AG09309 (cell line): ENCODE results near the gene SMPDL3A.
"Not testable (repeated sequence)": the region's sequence is repeated elsewhere in the genome, so short reads cannot be mapped to it uniquely, and the experiment has no call there.

ENCODE experiments used
- DNase-seq: peaks from one replicate; pipeline ENCODE4 v3.0.0-alpha.2; 2010; ENCODE audit warnings: low read depth
- H3K4me3 ChIP-seq: 2 replicates; pipeline ENCODE4 v1.5.1; 2011; ENCODE audit warnings: mild to moderate bottlenecking, low read depth, low read length, moderate library complexity; ENCODE audit not compliant: control insufficient read depth
- TF ChIP-seq, protein P1 (sequence below): IDR thresholded peaks from 2 replicates; pipeline ENCODE4 v1.5.1; 2011; ENCODE audit warnings: mild to moderate bottlenecking, low read depth, low read length, inconsistent platforms; ENCODE audit not compliant: insufficient read depth, control insufficient read depth; ENCODE audit errors: missing control alignments

SMPDL3A gene

DNA sequence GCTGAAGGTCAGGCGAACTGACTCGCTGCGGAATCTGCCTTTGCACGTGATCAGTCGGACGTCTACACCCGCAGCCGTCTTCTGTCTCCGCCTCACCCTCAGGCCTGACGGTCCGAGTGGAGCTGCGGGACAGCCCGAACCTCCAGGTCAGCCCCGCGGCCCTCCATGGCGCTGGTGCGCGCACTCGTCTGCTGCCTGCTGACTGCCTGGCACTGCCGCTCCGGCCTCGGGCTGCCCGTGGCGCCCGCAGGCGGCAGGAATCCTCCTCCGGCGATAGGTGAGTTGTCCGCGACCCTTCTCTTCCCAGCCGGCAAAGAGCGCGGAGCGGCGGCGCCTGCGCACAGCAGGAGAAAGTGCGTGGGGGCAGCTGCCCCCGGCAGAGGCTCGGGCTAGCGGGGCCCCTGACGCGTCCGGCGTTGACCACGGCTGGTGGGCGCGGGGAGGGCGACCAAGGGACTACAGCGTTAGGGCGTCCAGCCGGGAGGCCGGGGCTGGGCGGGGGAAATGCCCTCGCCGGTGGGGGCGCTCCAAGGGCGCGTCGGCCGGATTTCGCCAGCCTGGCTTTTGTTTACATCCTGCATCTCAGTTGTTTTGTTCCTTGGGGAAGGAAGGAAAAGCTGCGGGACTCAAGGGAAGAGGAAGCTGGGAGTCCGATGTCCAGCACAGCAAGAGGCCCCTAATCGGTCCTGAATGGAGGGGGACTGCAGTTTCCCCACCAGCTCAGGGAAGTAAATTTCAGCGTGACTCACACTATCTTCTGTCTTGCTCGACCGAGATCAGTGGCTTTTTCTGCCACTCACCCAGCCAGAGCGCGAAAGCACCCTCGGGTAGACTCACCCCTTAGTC lies at the start of gene SMPDL3A:
SMPDL3A (plus strand) TSS at position 77 of the 846 bp plus-strand sequence; CDS start at position 166, 89 bp downstream.
- H3K4me3 ChIP-seq = peak within 1 kb of the TSS; percentile 76
- TF ChIP-seq, protein P1, sequence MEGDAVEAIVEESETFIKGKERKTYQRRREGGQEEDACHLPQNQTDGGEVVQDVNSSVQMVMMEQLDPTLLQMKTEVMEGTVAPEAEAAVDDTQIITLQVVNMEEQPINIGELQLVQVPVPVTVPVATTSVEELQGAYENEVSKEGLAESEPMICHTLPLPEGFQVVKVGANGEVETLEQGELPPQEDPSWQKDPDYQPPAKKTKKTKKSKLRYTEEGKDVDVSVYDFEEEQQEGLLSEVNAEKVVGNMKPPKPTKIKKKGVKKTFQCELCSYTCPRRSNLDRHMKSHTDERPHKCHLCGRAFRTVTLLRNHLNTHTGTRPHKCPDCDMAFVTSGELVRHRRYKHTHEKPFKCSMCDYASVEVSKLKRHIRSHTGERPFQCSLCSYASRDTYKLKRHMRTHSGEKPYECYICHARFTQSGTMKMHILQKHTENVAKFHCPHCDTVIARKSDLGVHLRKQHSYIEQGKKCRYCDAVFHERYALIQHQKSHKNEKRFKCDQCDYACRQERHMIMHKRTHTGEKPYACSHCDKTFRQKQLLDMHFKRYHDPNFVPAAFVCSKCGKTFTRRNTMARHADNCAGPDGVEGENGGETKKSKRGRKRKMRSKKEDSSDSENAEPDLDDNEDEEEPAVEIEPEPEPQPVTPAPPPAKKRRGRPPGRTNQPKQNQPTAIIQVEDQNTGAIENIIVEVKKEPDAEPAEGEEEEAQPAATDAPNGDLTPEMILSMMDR = peak; percentile 45
- DNase-seq = no peak

- TF ChIP-seq, protein P1 = no peak
- no peak for DNase-seq
- no peak overlapping the region for H3K4me3 ChIP-seq
Observed at GRCh38 chr6:122740091-122740490, 49.0 kb upstream of the SMPDL3A start.

DNA sequence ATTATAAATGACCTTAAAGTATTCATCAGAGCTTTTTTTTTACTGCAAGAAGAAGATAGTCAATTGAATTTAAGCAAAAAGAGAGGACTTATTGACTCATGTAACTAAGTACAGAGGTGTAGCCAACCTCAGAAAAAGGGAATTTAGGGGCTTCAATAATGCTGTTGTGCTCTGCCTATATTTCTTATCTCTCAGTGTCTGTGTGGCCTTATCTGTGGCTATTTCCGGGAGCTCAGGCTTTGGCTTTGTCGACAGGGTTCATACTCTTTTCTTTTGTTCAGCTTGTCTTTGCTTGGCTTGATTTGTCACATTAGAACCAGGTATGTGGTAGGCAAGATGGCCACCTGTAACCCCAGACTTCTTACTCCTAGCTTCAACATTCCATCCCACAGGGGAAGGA lies 48.1 kb upstream of the SMPDL3A start:
- TF ChIP-seq, protein P1 = no peak

GRCh38 chr6:122744247-122744646 lies 44.8 kb upstream of the SMPDL3A start:
- H3K4me3 ChIP-seq, DNase-seq: not testable (repeated sequence)
- TF ChIP-seq, protein P1 = peak; percentile 52

More for the DNA sequence above, 48.1 kb upstream of the SMPDL3A start:
- no peak overlapping the region for H3K4me3 ChIP-seq
- no peak for DNase-seq

DNA sequence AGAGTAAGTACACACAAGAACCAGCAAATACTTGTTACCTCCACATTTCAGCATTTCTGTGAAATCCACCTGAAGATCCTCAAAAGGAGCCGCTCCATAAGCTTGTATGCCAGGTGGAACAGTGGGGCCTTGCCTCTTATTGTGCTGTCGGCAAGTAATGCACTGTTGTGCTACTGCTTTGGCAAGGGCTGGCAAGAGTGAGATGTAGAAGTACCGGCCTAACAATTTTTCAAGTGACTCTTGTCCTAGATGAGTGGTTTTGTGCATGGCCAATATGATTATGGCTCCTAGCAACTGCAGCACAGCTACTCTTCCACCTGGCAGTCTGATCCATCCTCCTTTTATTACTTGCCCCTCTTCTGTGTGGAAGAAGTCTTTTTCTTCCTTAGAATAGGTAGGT lies 44.2 kb upstream of the SMPDL3A start:
- not testable (repeated sequence) for H3K4me3 ChIP-seq, DNase-seq

DNA sequence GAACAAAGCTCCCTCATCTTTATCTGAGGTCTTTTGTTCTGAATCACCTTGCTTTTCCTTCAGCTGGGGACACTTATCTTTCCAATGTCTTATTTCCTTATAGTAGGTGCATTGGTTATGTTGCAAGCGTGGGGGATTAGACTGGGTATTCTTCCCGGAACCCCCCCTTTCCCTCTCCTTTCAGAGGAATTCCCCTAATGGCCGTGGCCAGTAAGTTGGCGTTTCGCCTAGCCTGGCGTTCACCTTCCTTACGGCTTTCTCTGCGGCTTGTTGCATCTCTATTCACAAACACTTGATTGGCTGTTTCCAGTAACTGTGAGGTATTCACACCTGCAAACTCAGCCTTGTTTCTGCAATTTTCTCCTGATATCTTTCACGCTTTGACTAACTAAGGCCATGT lies 42.4 kb upstream of the SMPDL3A start:
- TF ChIP-seq, protein P1 = no peak
- no peak for DNase-seq
- H3K4me3 ChIP-seq = no peak overlapping the region

GRCh38 chr6:122747573-122747972 lies 41.5 kb upstream of the SMPDL3A start:
- TF ChIP-seq, protein P1 = no peak
- no peak overlapping the region for H3K4me3 ChIP-seq
- no peak for DNase-seq

DNA sequence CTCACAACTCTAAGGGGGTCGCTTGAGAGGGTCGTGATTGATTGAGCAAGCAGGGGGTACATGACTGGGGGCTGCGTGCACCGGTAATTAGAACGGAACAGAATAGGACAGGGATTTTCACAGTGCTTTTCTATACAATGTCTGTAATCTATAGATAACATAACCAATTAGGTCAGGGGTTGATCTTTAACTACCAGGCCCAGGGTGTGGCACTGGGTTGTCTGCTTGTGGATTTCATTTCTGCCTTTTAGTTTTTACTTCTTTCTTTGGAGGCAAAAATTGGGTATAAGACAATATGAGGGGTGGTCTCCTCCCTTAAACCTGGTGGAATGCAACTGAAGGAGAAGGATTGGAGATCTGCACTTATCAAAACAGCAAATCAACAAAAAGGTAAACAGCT lies 40.1 kb upstream of the SMPDL3A start:
- not testable (repeated sequence) for H3K4me3 ChIP-seq, DNase-seq
